Lower lobe of right lung (tissue), 2 donors: ENCODE data around the gene GRIP1. TPM values are rescaled to one million over a fixed set of nuclear protein-coding genes. Genes with fewer than 3 reads are reported as not detected.
A peak's percentile ranks its signal among the peaks of the same experiment; 100 is the strongest.

Experiments
- ATAC-seq, 2 donors: fragments of 200-7000 bp; cut with Tn5 transposase; one replicate each; pipeline ENCODE4 v1.9.1; 2020 to 2022; ENCODE audit warnings: mild to moderate bottlenecking in 2 of 2, moderate library complexity in 2 of 2
- DNase-seq: peaks from one replicate; pipeline ENCODE4 v3.0.0-alpha.2; 2020
- H3K27ac ChIP-seq: fragments of 200-600 bp; one replicate; pipeline ENCODE4 v1.8.0; 2022
- H3K27me3 ChIP-seq: fragments of 200-600 bp; one replicate; pipeline ENCODE4 v1.8.0; 2022; ENCODE audit warnings: low read depth
- H3K36me3 ChIP-seq: fragments of 200-600 bp; one replicate; pipeline ENCODE4 v1.8.0; 2022; ENCODE audit warnings: mild to moderate bottlenecking
- H3K4me1 ChIP-seq: fragments of 200-600 bp; one replicate; pipeline ENCODE4 v1.8.0; 2022
- H3K4me3 ChIP-seq: fragments of 200-600 bp; one replicate; pipeline ENCODE4 v1.8.0; 2022; ENCODE audit warnings: mild to moderate bottlenecking
- H3K9me3 ChIP-seq: fragments of 200-600 bp; one replicate; pipeline ENCODE4 v1.8.0; 2022
- CTCF ChIP-seq: fragments of 200-600 bp; IDR thresholded peaks from one replicate; pipeline ENCODE4 v1.8.0; 2022; ENCODE audit warnings: antibody characterized with exemption, mild to moderate bottlenecking
- intact Hi-C: fragments of 100-400 bp; cut with DNase I; formaldehyde crosslinking; loops from one replicate; pipeline ENCODE4 v1.11.0; 2022
- total RNA-seq: library from RNA; stranded (reverse); fragmentation: NEBNext Ultra II Directional; extraction: Animal tissue kit (Norgen Biotek cat#: 25700); gene quantifications from one replicate; pipeline ENCODE4 v1.2.1, GENCODE V29; 2021
- donor health status: DM: no; HTN: yes; CAD: no; lungs with severe emphysema.

GRIP1 gene
- total RNA-seq, 1 donor from 2014 or later = 4.3 TPM

GRCh38 chr12:66584673-66585072 is 94.2 kb downstream of the GRIP1 start:
- Histone ChIP-seq H3K9me3 (no peaks in the 10 kb centered on the region), H3K27ac (no peak overlapping the region), H3K36me3 (no peaks in the 10 kb centered on the region), H3K27me3 (no peaks in the 10 kb centered on the region), H3K4me1 (no peaks in the 10 kb centered on the region), H3K4me3 (no peak overlapping the region)
- ATAC-seq (peak in 1 of 2 donors; percentile 9), DNase-seq (no peak)
- intact Hi-C loops = no loop called here
- TF ChIP-seq CTCF = no peak

- intact Hi-C loops = no loop called here
- ATAC-seq (no peak), DNase-seq (no peak)
- Histone ChIP-seq H3K4me1 (no peaks in the 10 kb centered on the region), H3K36me3 (no peaks in the 10 kb centered on the region), H3K4me3 (no peak overlapping the region), H3K9me3 (no peaks in the 10 kb centered on the region), H3K27me3 (no peaks in the 10 kb centered on the region), H3K27ac (no peak overlapping the region)
- no peak for TF ChIP-seq CTCF
These were observed 105.3 kb downstream of the GRIP1 start for GRCh38 chr12:66573605-66574004.

- H3K4me1 ChIP-seq = no peaks in the 10 kb centered on the region
- H3K9me3 ChIP-seq = no peaks in the 10 kb centered on the region
- DNase-seq = no peak
- H3K27ac ChIP-seq = no peak overlapping the region
- no peak for ATAC-seq
- no peaks in the 10 kb centered on the region for H3K36me3 ChIP-seq
- no peak overlapping the region for H3K4me3 ChIP-seq
- no peak for TF ChIP-seq CTCF
- no peaks in the 10 kb centered on the region for H3K27me3 ChIP-seq
- intact Hi-C loops = no loop called here
These were observed 106.0 kb downstream of the GRIP1 start for GRCh38 chr12:66572845-66573244.

- ATAC-seq = no peak
These were observed 107.4 kb downstream of the GRIP1 start for GRCh38 chr12:66571361-66571915.

GRCh38 chr12:66563220-66563619 is 115.7 kb downstream of the GRIP1 start:
- ATAC-seq (no peak), DNase-seq (no peak)
- Histone ChIP-seq H3K4me3 (no peak overlapping the region), H3K27ac (no peak overlapping the region), H3K36me3 (no peaks in the 10 kb centered on the region), H3K27me3 (no peaks in the 10 kb centered on the region), H3K9me3 (peaks cover 28% of the 10 kb centered on the region), H3K4me1 (no peaks in the 10 kb centered on the region)
- TF ChIP-seq CTCF = no peak
- intact Hi-C loops = no loop called here

More at GRCh38 chr12:66571361-66571915, 107.4 kb downstream of the GRIP1 start:
- no peaks in the 10 kb centered on the region for H3K4me1 ChIP-seq
- H3K4me3 ChIP-seq = no peak overlapping the region
- no peak for TF ChIP-seq CTCF
- H3K36me3 ChIP-seq = no peaks in the 10 kb centered on the region
- DNase-seq = no peak
- H3K27ac ChIP-seq = no peak overlapping the region
- H3K9me3 ChIP-seq = no peaks in the 10 kb centered on the region
- no peaks in the 10 kb centered on the region for H3K27me3 ChIP-seq
- intact Hi-C loops = no loop called here

GRCh38 chr12:66555113-66555512 is 123.8 kb downstream of the GRIP1 start:
- Histone ChIP-seq H3K36me3 (no peaks in the 10 kb centered on the region), H3K4me3 (no peak overlapping the region), H3K9me3 (peaks cover 8% of the 10 kb centered on the region), H3K4me1 (no peaks in the 10 kb centered on the region), H3K27me3 (no peaks in the 10 kb centered on the region), H3K27ac (no peak overlapping the region)
- intact Hi-C loops = no loop called here
- no peak for TF ChIP-seq CTCF
- DNase-seq (no peak), ATAC-seq (no peak)
